PFSK-1 (cell line): ENCODE data around the gene WFDC11.

Experiments used
- FOXP2 ChIP-seq: optimal IDR thresholded peaks from 2 replicates; pipeline ENCODE3; 2011; ENCODE audit warnings: borderline replicate concordance, control low read depth, inconsistent platforms; ENCODE audit not compliant: insufficient read depth; ENCODE audit errors: extremely low read length, extremely low read depth
- POLR2AphosphoS5 ChIP-seq: IDR thresholded peaks from 2 replicates; pipeline ENCODE4 v1.6.1; 2012; ENCODE audit warnings: low read depth, mild to moderate bottlenecking, control low read depth, low read length, moderate library complexity
- SIN3A ChIP-seq: IDR thresholded peaks from 2 replicates; pipeline ENCODE4 v1.6.1; 2012; ENCODE audit warnings: mild to moderate bottlenecking, low read length, moderate library complexity, borderline replicate concordance; ENCODE audit not compliant: insufficient read depth
- TAF1 ChIP-seq: IDR thresholded peaks from 2 replicates; pipeline ENCODE4 v1.6.1; 2012; ENCODE audit warnings: low read length, control low read depth, borderline replicate concordance; ENCODE audit not compliant: insufficient read depth
- TF ChIP-seq, protein P1 (sequence below), 2 experiments: IDR thresholded peaks; 2 replicates each; pipeline versions ENCODE4 v1.6.1 to v1.8.0; 2011 to 2012; ENCODE audit warnings: low read depth in 2 of 2, low read length in 2 of 2, control low read depth in 1 of 2, inconsistent platforms in 1 of 2, mild to moderate bottlenecking in 1 of 2, moderate library complexity in 1 of 2; ENCODE audit not compliant: insufficient read depth in 1 of 2

Gene WFDC11

GRCh38 chr20:45647441-45648050 lies 22.5 kb downstream of the WFDC11 start:
- TF ChIP-seq, protein P1, sequence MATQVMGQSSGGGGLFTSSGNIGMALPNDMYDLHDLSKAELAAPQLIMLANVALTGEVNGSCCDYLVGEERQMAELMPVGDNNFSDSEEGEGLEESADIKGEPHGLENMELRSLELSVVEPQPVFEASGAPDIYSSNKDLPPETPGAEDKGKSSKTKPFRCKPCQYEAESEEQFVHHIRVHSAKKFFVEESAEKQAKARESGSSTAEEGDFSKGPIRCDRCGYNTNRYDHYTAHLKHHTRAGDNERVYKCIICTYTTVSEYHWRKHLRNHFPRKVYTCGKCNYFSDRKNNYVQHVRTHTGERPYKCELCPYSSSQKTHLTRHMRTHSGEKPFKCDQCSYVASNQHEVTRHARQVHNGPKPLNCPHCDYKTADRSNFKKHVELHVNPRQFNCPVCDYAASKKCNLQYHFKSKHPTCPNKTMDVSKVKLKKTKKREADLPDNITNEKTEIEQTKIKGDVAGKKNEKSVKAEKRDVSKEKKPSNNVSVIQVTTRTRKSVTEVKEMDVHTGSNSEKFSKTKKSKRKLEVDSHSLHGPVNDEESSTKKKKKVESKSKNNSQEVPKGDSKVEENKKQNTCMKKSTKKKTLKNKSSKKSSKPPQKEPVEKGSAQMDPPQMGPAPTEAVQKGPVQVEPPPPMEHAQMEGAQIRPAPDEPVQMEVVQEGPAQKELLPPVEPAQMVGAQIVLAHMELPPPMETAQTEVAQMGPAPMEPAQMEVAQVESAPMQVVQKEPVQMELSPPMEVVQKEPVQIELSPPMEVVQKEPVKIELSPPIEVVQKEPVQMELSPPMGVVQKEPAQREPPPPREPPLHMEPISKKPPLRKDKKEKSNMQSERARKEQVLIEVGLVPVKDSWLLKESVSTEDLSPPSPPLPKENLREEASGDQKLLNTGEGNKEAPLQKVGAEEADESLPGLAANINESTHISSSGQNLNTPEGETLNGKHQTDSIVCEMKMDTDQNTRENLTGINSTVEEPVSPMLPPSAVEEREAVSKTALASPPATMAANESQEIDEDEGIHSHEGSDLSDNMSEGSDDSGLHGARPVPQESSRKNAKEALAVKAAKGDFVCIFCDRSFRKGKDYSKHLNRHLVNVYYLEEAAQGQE (IDR thresholded peaks at IDR 0.05; ENCODE audit: insufficient read depth in 1 of 2, low read depth in 2 of 2, low read length in 2 of 2), result no peak
- TF ChIP-seq TAF1 (no peak), FOXP2 (no peak), SIN3A (no peak), POLR2AphosphoS5 (no peak)

- TF ChIP-seq SIN3A, result no peak
Measured at GRCh38 chr20:45646875-45647274, 23.2 kb downstream of the WFDC11 start.

DNA sequence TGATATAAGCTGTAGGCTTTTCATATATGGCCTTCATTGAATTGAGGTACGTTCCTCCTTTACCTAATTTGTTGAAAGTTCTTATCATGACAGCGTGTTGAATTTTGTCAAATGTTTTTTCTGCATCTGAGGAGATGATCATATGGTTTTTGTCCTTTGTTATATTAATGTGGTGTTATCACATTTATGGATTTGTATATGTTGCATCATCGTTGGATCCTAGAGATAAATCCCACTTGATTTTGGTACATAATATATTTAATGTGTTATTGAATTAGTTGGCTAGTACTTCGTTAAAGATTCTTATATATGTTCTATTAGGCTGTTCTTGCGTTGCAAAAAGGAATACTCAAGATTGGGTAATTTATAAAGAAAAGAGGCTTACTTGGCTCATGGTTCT lies 30.4 kb downstream of the WFDC11 start:
- TF ChIP-seq FOXP2 (no peak), SIN3A (no peak), POLR2AphosphoS5 (no peak), TAF1 (no peak)
- TF ChIP-seq, protein P1 (IDR thresholded peaks at IDR 0.05; ENCODE audit: insufficient read depth in 1 of 2, low read depth in 2 of 2, low read length in 2 of 2), result no peak

- TF ChIP-seq POLR2AphosphoS5 (no peak), TAF1 (no peak), FOXP2 (no peak), SIN3A (no peak)
- TF ChIP-seq, protein P1 (IDR thresholded peaks at IDR 0.05; ENCODE audit: insufficient read depth in 1 of 2, low read depth in 2 of 2, low read length in 2 of 2), result no peak
Measured at GRCh38 chr20:45636513-45636912, 33.5 kb downstream of the WFDC11 start.

GRCh38 chr20:45631184-45631583 lies 38.9 kb downstream of the WFDC11 start, which contains the start of gene WFDC9:
Gene WFDC9 (minus strand): TSS chr20:45631284. CDS start chr20:45610181, 21,103 bp downstream.
- TF ChIP-seq, protein P1 (IDR thresholded peaks at IDR 0.05; ENCODE audit: insufficient read depth in 1 of 2, low read depth in 2 of 2, low read length in 2 of 2), result no peak
- TF ChIP-seq SIN3A (no peak), FOXP2 (no peak), POLR2AphosphoS5 (no peak), TAF1 (no peak)
